Effector CD4-positive, alpha-beta T cell (primary cell): ENCODE results near the gene PRSS50.

Source experiments
- DNase-seq: peaks from one replicate; pipeline ENCODE4 v3.0.0-alpha.2; 2020

Gene PRSS50

GRCh38 chr3:46667657-46668056 lies 50.0 kb downstream of the PRSS50 start:
- no peak for DNase-seq

DNA sequence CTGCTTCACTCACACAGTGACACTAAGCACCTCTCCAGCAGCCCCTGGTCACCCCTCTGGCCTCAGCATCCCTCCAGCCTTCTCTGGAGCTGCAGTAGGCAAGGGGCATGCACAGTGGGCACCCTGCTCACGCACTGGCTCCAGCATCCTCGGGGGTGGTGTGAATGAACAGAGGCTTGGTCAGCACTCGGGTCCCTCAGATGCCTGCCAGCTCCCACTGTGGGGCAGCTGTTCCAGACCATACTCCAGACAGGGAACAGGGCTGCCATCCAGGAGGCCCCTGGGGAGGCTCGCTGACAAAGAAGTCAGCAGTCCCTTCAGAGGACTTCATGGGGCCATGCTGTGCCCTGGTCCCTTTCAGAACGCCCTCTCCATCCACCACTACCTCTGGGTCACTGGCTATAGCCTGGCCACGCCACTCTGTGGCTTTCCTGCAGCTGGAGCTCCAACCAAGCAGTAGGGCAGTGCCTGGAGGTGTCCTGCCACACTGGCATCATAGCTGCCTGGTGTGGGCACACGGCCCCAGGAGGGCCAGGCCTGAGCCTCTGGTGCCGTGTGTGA lies 50.5 kb downstream of the PRSS50 start:
- no peak for DNase-seq

DNA sequence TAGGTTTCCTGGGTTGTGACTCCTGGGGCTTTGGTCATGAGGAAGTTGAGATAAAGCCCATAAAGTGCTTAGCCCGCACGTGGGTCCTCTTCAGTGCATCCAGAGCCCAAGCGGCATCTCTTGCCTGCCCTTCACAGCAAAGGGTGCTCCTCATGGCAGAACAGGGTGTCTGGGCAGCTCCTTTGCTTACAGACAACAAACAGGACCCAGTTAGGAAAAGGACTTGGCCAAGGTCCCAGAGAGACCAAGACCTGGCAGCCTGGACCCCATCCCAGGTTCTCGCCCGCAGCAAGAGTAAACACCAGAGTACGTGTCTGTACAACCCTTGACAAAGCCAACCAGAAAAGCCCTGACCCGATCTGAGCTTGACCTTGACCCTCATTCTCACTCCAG lies 51.2 kb downstream of the PRSS50 start:
- DNase-seq, result no peak

DNA sequence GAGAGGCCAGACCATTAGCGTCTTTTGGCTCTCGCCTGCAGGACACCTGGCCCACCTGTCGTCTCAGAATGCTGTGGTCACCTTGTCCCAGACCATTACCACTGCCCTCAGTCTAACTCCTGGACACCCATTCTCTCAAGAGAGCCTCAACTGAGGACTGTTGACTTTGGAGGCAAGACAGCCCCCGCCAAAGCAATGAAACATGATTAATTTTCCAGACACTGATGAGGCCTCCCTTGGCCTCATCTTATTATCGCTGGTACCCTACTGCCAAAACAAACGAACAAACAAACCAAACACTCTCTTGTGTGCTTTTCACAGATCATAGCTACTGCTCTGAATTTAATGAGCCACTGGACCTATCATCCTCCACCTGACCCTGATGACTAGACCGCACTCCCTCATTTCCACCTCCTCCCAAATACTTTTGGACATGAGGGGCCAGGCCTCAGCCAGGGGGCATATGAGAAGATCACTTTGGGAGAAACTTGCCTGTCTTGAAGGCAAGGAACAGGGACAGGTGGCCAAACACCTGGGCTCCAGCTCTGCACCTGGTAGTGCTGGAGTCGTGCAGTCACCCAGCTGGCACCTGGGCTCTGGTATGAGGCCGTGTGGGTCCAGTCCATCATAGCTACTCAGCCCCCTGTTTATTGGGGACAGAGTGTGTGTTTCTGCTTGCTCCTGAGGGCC lies 51.8 kb downstream of the PRSS50 start:
- DNase-seq, result no peak

DNA sequence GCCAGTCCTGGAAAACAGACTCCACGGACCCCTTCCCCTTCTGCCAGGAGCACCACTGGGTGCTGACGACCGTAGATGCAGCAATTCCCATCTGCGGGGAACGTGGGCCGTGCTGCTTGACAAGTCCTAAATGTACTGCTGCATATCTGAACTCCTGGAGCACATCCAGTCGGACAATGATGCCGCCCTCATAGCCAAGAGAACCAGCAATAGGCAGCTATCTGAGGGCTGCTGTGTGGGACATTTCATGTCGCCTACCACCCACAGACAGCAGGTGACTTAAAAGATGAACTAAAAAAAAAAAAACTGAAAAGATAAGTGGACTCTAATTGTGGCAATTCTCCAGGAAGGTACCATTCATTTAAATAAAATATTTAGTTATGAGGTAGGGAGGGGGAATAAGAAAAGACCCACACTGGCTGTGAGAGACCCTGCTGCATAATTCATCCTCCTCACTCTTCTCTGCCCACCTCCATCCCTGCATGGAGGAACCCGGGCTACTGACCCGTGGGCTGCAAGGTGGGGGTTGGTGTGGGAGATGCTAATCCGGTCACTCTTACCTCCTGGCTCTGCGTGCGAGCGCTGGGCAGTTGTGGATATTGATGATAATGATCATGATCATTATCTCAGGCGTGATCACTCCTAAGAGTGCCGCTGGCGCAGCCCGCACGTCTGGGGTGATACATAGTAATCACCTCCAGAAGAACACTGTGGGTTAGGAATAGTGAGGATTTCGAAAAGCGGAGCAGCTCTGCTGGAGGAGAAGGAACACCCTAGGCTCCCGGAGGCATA lies 52.5 kb downstream of the PRSS50 start:
- DNase-seq, result no peak

GRCh38 chr3:46664188-46664970 lies 53.3 kb downstream of the PRSS50 start:
- DNase-seq, result no peak

DNA sequence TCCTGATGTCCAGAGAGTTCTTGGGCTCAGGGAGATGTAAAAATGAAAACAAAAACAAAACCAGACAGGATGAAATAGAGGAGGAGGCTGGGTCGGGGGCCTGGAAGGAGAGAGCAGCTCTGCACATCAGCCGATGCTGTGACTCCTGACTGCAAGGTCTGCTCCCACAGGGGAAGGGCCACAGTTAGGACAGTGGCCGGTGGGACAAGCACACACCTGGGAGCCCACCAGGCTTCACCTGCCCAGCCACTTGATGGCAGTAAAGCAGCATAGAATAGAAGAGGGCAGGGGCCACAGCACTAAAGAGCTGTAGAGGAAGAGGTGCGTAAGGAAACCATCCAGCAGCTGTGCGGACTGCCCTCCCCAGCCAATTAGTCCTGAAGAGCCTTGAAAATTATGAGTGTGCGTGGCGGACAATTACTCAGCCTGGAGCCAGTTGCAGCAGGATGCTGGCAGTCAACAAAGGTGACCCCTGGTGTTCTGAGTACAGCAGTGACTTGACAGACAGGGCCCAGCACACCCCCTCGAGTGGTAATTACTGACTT lies 54.0 kb downstream of the PRSS50 start:
- DNase-seq, result no peak

DNA sequence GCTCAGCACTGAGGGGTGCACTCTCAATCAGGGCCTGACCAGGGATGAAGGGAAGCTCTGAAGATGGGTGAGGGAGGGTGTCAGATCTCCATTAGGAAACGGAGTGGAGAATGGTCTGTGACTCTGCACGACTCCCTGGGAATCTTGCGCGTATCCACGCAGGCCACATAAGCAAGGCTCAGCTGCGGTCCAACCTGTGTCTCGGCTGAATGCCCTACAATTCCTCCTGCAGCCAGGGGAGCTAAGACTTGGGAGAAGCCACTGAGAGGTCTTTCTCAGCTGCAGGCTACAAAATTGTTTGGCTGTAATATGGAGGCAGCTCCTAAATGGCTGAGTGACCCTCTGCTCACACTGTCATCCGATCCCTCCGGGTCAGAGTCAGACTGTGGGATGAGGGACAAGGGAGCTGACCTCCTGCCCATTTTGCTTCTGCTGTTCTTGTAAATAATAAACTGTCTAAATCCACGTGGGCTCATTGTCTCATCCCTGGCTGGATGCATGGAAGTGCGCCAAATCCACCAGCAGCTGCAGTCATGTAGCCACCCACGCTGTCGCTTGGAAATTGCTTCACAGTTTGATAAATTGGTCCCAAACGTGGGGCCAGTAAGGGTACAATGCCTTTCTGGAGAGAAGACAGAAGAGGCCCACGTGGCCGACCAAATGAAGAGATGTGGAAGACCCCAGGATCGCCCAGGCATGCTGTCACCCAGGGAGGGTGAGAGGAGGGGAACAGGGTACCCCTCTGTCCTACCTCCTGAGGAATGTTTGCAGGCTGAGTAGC lies 54.7 kb downstream of the PRSS50 start:
- no peak for DNase-seq
